A673 (cell line): ENCODE measurements around the gene TBC1D10B.

ENCODE experiments used
- CTCF ChIP-seq: fragments of 300-800, 200-600 bp; sonication (generic); conservative IDR thresholded peaks from 2 replicates; pipeline ENCODE4 v1.5.1; 2017; ENCODE audit warnings: low read depth, mild to moderate bottlenecking, antibody characterized with exemption, low read length, moderate library complexity, mixed read lengths
- EZH2 ChIP-seq: fragments of 200-600 bp; sonication (generic); IDR thresholded peaks from 2 replicates; pipeline ENCODE4 v1.6.1; 2017; ENCODE audit warnings: borderline replicate concordance, low read depth, mild to moderate bottlenecking, mixed read lengths, antibody characterized with exemption, low read length; ENCODE audit not compliant: poor library complexity, severe bottlenecking

- TF ChIP-seq CTCF (no peak), EZH2 (no peak)
These were observed 4.2 kb upstream of the TBC1D10B start, which contains the start of gene MYL11 for GRCh38 chr16:30374538-30374937.
